Esophagus muscularis mucosa (tissue), 4 donors: ENCODE data around the gene NSMF.

Experiments
- CTCF ChIP-seq, 3 experiments: fragments of 200-600 bp in 2 of 3; fragments of 450-650 bp in 1 of 3; sonication (generic) in 2 of 3; IDR thresholded peaks; one replicate each; pipeline ENCODE4 v1.5.1; 2017 to 2019; ENCODE audit warnings: antibody characterized with exemption in 3 of 3, mild to moderate bottlenecking in 2 of 3, moderate library complexity in 1 of 3
- EP300 ChIP-seq: sonication (generic); formaldehyde crosslinking; IDR thresholded peaks from one replicate; pipeline ENCODE4 v1.6.1; 2017; ENCODE audit warnings: antibody characterized with exemption
- POLR2A ChIP-seq: fragments of 450-650 bp; IDR thresholded peaks from one replicate; pipeline ENCODE4 v1.6.1; 2017; ENCODE audit warnings: antibody characterized with exemption, moderate library complexity, mild to moderate bottlenecking, low read depth
- POLR2AphosphoS5 ChIP-seq, 2 donors: sonication (generic); formaldehyde crosslinking; IDR thresholded peaks; one replicate each; pipeline ENCODE4 v1.6.1; 2017; ENCODE audit warnings: antibody characterized with exemption in 2 of 2

- TF ChIP-seq POLR2A: no peak
- no peak for TF ChIP-seq EP300
- no peak for TF ChIP-seq CTCF (IDR thresholded peaks at IDR 0.05)
- no peak for TF ChIP-seq POLR2AphosphoS5 (IDR thresholded peaks at IDR 0.05)
These were observed 33.6 kb upstream of the NSMF start for GRCh38 chr9:137492464-137493363.
